Measurements from ENCODE around the gene ADCY2.

Gene ADCY2

DNA sequence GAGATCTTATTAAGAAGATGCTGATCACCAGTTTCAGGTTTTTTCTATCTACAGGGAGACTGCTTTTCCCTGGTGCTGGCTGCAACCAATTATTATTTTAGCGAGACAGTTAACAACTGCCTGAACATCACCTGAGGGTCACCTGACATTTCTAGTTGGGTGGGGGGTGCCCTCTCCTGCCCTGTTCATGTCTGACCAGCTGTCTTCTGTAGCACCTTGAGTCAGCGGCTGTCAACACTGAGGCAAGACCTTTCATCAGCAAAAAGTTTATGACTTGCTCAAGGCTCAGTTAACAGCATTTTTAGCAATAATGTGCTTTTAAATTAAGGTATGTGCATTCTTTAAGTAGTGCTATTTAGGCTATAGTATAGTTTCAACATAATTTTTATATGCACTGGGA, 58.0 kb downstream of the ADCY2 start:
- TF ChIP-seq TAF1 (IDR thresholded peaks at IDR 0.05; ENCODE audit: borderline replicate concordance, low read depth, low read length), result no peak
- no peak for TF ChIP-seq POLR2A (IDR thresholded peaks at IDR 0.05; ENCODE audit: low read depth, low read length)
- TF ChIP-seq POLR2AphosphoS5 (IDR thresholded peaks at IDR 0.05; ENCODE audit: low read depth, low read length), result no peak
- no peak for DNase-seq (ENCODE audit: insufficient read length)
- FAIRE-seq, result no peak

DNA sequence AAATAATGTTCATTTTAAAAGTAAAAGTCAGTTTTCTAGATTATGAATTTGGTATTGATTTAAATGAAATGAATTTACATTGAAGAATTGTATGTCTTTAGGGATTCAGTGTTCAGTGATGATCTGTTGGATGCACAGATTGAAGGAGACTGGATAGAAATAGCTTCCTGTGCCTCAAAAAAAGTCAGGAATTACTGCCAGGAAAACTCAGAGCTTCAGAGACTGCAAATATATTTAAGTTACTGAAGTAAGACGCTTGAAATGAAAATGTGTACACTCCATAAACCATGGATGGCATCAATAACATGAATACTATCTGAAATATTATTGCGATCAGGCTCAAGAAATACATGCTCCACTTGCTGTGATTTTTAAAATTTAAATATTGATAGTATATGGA, 60.3 kb downstream of the ADCY2 start:
- DNase-seq (ENCODE audit: insufficient read length), result no peak
- TF ChIP-seq POLR2A (IDR thresholded peaks at IDR 0.05; ENCODE audit: low read depth, low read length) (no peak), TAF1 (IDR thresholded peaks at IDR 0.05; ENCODE audit: borderline replicate concordance, low read depth, low read length) (no peak), POLR2AphosphoS5 (IDR thresholded peaks at IDR 0.05; ENCODE audit: low read depth, low read length) (no peak)
- FAIRE-seq, result no peak

DNA sequence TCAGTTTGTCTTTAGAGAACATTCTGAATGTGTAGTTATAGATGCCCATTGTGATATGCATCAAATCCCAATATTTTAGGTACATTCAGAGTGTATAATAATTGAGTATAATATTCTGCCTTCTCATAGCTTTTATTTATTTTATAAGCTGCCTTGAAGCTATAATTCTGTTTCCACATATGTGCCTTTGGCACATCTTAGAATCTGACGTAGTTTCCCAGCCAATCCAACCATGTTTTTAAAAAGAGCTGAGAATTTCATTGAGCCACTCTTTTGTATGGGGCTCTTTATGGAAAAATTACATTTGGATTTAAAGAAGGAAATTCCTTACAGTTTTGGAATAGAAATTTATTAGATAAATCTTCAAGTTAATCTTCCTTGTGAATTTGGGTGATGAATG, 65.4 kb downstream of the ADCY2 start:
- DNase-seq (ENCODE audit: insufficient read length) (no peak), FAIRE-seq (no peak)
- TF ChIP-seq TAF1 (IDR thresholded peaks at IDR 0.05; ENCODE audit: borderline replicate concordance, low read depth, low read length), result no peak
- TF ChIP-seq POLR2AphosphoS5 (IDR thresholded peaks at IDR 0.05; ENCODE audit: low read depth, low read length), result no peak
- no peak for TF ChIP-seq POLR2A (IDR thresholded peaks at IDR 0.05; ENCODE audit: low read depth, low read length)

DNA sequence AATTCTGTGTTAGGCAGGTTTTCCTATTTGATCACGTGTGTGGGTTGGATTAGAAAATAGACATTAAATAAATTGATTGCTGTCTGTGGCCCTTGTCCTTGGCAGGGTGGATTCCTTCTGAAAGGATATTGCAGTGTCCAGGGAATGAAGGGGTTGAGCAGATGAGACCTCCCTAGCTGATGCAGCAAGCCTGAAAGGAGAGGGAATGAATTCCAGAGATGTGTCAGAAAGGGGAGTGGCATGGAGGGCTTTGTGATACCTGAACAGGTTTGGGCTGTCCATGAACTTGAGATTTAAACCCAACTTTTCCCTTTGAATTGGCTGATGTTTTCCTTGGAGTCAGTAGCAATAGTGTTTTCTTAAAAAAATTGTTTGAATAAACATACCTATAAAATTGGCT, 66.8 kb downstream of the ADCY2 start:
- FAIRE-seq (no peak), DNase-seq (ENCODE audit: insufficient read length) (no peak)
- TF ChIP-seq TAF1 (IDR thresholded peaks at IDR 0.05; ENCODE audit: borderline replicate concordance, low read depth, low read length) (no peak), POLR2A (IDR thresholded peaks at IDR 0.05; ENCODE audit: low read depth, low read length) (no peak), POLR2AphosphoS5 (IDR thresholded peaks at IDR 0.05; ENCODE audit: low read depth, low read length) (no peak)

DNA sequence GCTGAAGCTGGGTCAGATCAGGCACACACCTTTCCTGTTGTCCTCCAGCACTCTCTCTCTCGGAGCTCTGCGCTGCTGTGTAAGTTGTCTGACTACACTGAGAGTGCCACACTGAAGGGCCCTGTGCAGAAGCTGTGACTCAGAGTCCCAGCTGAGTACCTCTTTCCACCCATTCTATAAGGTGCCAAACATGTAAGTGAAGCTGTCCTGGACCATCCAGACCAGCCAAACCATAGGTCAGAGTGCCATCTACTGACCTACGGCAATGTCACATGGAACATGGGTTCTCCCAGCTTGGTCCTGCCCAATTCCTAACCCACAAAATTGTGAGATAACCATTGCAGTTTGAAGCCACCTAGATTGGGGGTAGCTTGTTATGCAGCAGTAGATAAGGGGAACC, 68.2 kb downstream of the ADCY2 start:
- FAIRE-seq, result no peak
- TF ChIP-seq POLR2AphosphoS5 (IDR thresholded peaks at IDR 0.05; ENCODE audit: low read depth, low read length) (no peak), TAF1 (IDR thresholded peaks at IDR 0.05; ENCODE audit: borderline replicate concordance, low read depth, low read length) (no peak), POLR2A (IDR thresholded peaks at IDR 0.05; ENCODE audit: low read depth, low read length) (no peak)
- no peak for DNase-seq (ENCODE audit: insufficient read length)

DNA sequence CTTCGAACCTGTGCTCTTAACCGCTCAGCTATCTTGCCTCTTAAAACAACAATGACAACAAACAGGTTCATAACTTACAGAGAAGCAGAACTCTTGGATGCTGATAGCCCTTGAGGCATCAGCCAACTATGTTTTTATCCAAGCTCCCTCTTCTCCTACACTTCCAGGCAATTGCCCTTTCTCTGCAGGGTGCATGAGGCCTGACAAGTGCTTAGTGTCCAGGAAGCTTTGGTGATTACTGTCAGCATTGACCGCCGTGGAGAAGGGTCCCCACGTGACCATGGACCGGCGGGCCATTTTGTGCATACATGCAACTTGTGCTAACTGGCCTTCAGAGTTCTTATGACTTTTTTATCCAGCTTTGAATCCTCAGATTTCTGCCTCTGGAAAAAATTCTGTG, 71.2 kb downstream of the ADCY2 start:
- DNase-seq (ENCODE audit: insufficient read length), result no peak
- no peak for FAIRE-seq
- TF ChIP-seq TAF1 (IDR thresholded peaks at IDR 0.05; ENCODE audit: borderline replicate concordance, low read depth, low read length) (no peak), POLR2A (IDR thresholded peaks at IDR 0.05; ENCODE audit: low read depth, low read length) (no peak), POLR2AphosphoS5 (IDR thresholded peaks at IDR 0.05; ENCODE audit: low read depth, low read length) (no peak)

DNA sequence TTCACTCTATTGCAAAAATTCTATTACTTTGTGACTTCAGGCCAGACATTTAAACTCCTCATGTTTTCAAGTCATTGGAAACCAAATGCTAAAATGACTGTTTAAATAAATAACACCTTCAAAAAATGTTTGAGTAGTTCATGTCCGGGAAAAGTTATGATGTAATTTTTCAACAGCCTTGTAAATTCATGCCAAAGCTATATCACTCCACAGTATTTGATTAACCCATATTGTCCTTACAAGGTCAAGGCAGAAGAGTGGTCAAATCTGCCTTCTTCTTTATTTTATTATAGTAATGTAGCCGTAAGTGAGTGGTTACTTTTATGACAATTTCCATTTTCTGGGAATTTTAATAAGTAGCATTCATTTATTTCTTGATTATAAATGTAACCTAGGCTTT, 72.8 kb downstream of the ADCY2 start:
- no peak for FAIRE-seq
- TF ChIP-seq POLR2A (IDR thresholded peaks at IDR 0.05; ENCODE audit: low read depth, low read length), result no peak
- TF ChIP-seq TAF1 (IDR thresholded peaks at IDR 0.05; ENCODE audit: borderline replicate concordance, low read depth, low read length), result no peak
- DNase-seq (ENCODE audit: insufficient read length), result no peak

DNA sequence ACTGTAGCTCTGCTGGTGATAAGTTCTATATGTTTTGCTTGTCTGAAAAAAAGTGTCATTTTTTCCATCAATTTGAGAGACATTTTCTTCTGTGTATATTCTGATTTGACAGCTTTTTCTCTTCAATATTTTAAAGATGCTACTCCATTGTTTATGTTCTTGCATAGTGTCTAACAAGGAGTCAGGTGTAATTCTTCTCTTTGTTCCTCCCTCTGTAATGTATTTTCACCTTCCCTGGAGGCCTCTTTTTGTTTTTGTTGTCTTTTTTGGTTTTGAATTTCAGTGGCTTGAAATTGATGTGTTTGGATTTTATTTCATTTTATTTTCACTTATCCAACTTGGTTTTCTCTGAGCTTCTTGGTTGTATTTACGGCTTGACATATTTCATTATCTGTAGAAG, 75.8 kb downstream of the ADCY2 start:
- DNase-seq (ENCODE audit: insufficient read length), result no peak
- FAIRE-seq, result no peak
- TF ChIP-seq TAF1 (IDR thresholded peaks at IDR 0.05; ENCODE audit: borderline replicate concordance, low read depth, low read length) (no peak), POLR2A (IDR thresholded peaks at IDR 0.05; ENCODE audit: low read depth, low read length) (no peak), POLR2AphosphoS5 (IDR thresholded peaks at IDR 0.05; ENCODE audit: low read depth, low read length) (no peak)

DNA sequence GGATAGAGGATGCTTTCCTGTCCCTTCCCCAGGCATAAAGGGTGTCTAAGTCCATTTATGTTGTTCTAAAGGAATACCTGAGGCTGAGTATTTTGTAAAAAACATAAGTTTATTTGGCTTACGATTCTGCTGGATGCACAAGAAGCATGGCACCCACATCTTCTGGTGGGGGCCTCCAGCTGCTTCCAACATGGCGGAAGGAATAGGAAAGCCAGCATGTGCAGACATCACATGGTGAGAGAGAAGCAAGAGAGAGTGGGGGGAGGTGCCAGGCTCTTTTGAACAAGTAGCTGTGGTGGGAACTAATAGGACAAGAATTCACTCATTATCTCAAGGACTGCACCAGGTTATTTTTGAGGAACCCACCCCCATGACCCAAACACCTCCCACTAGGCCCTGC, 77.2 kb downstream of the ADCY2 start:
- FAIRE-seq (no peak), DNase-seq (ENCODE audit: insufficient read length) (no peak)

DNA sequence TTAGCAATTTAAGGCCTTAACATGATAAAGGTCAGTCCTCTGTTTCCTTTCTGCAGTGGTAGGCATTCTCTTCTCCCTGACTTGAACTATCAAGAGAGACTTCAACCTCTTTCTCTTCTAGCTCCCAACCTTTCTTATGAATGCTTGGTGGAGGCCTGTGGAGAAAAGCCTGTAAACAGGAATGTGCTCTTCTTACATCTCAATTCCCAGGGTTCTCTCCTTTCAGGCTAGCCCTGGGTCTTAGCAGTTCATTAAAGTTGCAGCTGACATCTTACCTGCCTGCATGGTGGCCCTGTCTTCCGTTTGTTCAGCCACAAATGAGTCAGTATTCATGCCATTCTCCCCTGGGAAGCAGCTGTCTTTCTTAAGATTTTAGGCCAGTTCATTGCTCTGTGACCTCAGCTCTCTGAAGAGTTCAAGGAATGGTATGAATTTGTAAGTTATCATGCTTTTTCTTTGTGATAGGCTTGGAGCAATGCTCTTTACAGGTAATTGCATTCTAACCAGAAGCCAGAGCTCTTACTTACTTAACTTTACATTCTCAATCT, 77.8 kb downstream of the ADCY2 start:
- FAIRE-seq (no peak), DNase-seq (ENCODE audit: insufficient read length) (no peak)
- no peak for TF ChIP-seq POLR2AphosphoS5 (IDR thresholded peaks at IDR 0.05; ENCODE audit: low read depth, low read length)

More for the DNA sequence above, 77.2 kb downstream of the ADCY2 start:
- TF ChIP-seq TAF1 (IDR thresholded peaks at IDR 0.05; ENCODE audit: borderline replicate concordance, low read depth, low read length) (no peak), POLR2A (IDR thresholded peaks at IDR 0.05; ENCODE audit: low read depth, low read length) (no peak), POLR2AphosphoS5 (IDR thresholded peaks at IDR 0.05; ENCODE audit: low read depth, low read length) (no peak)

DNA sequence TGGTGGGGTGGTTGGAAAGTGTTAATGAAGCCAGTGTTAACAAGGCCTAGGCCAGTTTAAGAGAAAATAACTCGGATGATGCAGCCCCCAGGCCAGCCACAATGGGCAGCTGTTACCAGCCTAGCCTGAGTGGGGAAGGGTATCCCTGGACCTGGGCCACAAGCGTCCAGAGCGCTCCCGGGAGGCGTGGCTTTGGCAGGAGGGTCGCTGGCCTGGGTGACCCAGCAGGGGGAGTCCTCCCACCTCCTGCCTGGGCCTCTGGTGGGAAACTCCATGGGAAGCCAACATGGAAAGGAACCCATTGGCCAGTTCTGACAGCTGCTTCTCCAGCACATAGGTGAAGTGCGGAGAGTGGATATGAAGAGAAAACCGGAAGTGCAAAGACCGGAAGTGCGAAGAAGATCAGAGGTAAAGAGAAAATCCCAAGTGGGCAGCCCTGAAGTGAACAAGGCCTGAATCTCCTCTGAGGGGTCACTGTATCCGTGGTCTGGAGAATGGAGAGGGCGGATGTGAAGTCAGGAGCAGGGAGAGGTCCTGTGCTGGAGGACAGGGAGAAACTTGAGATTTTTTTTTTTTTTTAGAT, 79.0 kb downstream of the ADCY2 start:
- FAIRE-seq, result no peak
- DNase-seq (ENCODE audit: insufficient read length), result no peak

DNA sequence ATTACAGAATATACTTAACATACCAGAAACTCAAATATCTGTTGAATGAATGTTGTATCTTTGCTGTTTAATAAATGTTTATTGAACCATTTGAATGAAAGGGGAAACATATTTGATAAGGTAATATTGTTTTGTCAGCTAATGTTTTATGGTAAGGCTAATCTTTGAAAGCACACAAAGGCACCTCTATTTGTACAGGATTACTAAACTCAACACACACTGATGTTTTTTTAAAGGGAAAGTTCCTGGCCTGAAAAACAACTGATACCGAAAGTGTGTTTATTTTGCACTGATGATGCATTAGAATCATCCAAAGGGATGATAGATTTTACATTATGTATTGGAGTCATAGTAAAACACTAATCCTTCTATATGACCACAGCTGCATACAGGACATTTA, 82.5 kb downstream of the ADCY2 start:
- no peak for FAIRE-seq
- no peak for DNase-seq (ENCODE audit: insufficient read length)
- no peak for TF ChIP-seq TAF1 (IDR thresholded peaks at IDR 0.05; ENCODE audit: borderline replicate concordance, low read depth, low read length)
- TF ChIP-seq POLR2A (IDR thresholded peaks at IDR 0.05; ENCODE audit: low read depth, low read length), result no peak
- no peak for TF ChIP-seq POLR2AphosphoS5 (IDR thresholded peaks at IDR 0.05; ENCODE audit: low read depth, low read length)

More for the DNA sequence above, 79.0 kb downstream of the ADCY2 start:
- TF ChIP-seq POLR2AphosphoS5 (IDR thresholded peaks at IDR 0.05; ENCODE audit: low read depth, low read length), result no peak
- no peak for TF ChIP-seq POLR2A (IDR thresholded peaks at IDR 0.05; ENCODE audit: low read depth, low read length)
- TF ChIP-seq TAF1 (IDR thresholded peaks at IDR 0.05; ENCODE audit: borderline replicate concordance, low read depth, low read length), result no peak

DNA sequence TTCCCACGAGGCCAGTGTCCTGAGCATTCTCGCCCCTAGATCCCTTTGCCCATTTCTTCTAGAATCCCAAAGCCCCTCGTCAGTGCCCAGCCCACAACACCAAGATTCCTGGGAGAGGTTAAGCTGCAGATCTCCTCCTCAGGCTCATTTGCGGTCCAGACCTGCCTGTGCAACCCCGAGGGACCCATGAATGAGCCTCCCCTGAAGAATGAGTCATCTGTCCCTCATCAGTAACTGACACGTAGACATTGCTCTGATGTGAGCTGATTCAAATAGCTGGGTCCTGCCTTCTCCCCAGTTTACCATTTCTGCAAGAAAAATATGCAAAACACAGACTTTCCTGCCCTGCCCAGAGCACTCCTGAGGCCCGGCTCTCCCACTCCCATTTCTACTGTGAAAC, 92.8 kb downstream of the ADCY2 start:
- DNase-seq (ENCODE audit: insufficient read length) (no peak), FAIRE-seq (no peak)
- TF ChIP-seq POLR2A (IDR thresholded peaks at IDR 0.05; ENCODE audit: low read depth, low read length) (no peak), TAF1 (IDR thresholded peaks at IDR 0.05; ENCODE audit: borderline replicate concordance, low read depth, low read length) (no peak), POLR2AphosphoS5 (IDR thresholded peaks at IDR 0.05; ENCODE audit: low read depth, low read length) (no peak)

Measured in GM12892 (cell line).